ENCODE results near the gene ARFGAP2.
A peak's percentile ranks its signal among the peaks of the same experiment; 100 is the strongest.
"Not testable (repeated sequence)": the region's sequence is repeated elsewhere in the genome, so short reads cannot be mapped to it uniquely, and the experiment has no call there.

Gene ARFGAP2

GRCh38 chr11:47147250-47147649 lies 29.4 kb downstream of the ARFGAP2 start:
- DNase-seq = no peak

- no peak for DNase-seq
Observed at GRCh38 chr11:47144541-47144940, 32.1 kb downstream of the ARFGAP2 start.

GRCh38 chr11:47143322-47143721 lies 33.4 kb downstream of the ARFGAP2 start:
- peak; percentile 46 for DNase-seq

GRCh38 chr11:47139878-47140277 lies 36.8 kb downstream of the ARFGAP2 start:
- DNase-seq = no peak

- DNase-seq = no peak
Observed at GRCh38 chr11:47137476-47137875, 39.2 kb downstream of the ARFGAP2 start.

GRCh38 chr11:47136921-47137320 lies 39.8 kb downstream of the ARFGAP2 start:
- DNase-seq = no peak

- DNase-seq = no peak
Observed at GRCh38 chr11:47136327-47136726, 40.4 kb downstream of the ARFGAP2 start.

- DNase-seq = no peak
Observed at GRCh38 chr11:47132981-47133380, 43.7 kb downstream of the ARFGAP2 start.

- no peak for DNase-seq
Observed at GRCh38 chr11:47132490-47132889, 44.2 kb downstream of the ARFGAP2 start.

- DNase-seq = no peak
Observed at GRCh38 chr11:47131136-47131535, 45.5 kb downstream of the ARFGAP2 start.

GRCh38 chr11:47130543-47130942 lies 46.1 kb downstream of the ARFGAP2 start:
- no peak for DNase-seq

- no peak for DNase-seq
Observed at GRCh38 chr11:47127213-47127612, 49.5 kb downstream of the ARFGAP2 start.

- no peak for DNase-seq
Observed at GRCh38 chr11:47125083-47125482, 51.6 kb downstream of the ARFGAP2 start.

GRCh38 chr11:47124675-47125074 lies 52.0 kb downstream of the ARFGAP2 start:
- DNase-seq = no peak

GRCh38 chr11:47123094-47123493 lies 53.6 kb downstream of the ARFGAP2 start:
- no peak for DNase-seq

- no peak for DNase-seq
Observed at GRCh38 chr11:47121731-47122130, 54.9 kb downstream of the ARFGAP2 start.

GRCh38 chr11:47121056-47121455 lies 55.6 kb downstream of the ARFGAP2 start:
- DNase-seq = no peak

- not testable (repeated sequence) for DNase-seq
Observed at GRCh38 chr11:47118958-47119688, 57.6 kb downstream of the ARFGAP2 start.

Data from NCI-H1694 treated with DMSO at 0.1 percent for 48 hours (cell line).